KOPT-K1 (cell line): Measurements from ENCODE around the gene DCLK1.

Experiments used
- H3K27ac ChIP-seq: fragments of 200-600 bp; sonication (generic); 2 replicates; pipeline ENCODE4 v1.5.1; 2016; ENCODE audit warnings: antibody characterized with exemption, mild to moderate bottlenecking, low read depth, low read length; ENCODE audit not compliant: poor library complexity, severe bottlenecking
- H3K36me3 ChIP-seq: fragments of 200-600 bp; sonication (generic); 2 replicates; pipeline ENCODE4 v1.5.1; 2017; ENCODE audit warnings: antibody characterized with exemption, mild to moderate bottlenecking, low read length, moderate library complexity; ENCODE audit not compliant: insufficient read depth
- H3K9me3 ChIP-seq: fragments of 200-600 bp; sonication (generic); 2 replicates; pipeline ENCODE4 v1.5.1; 2017; ENCODE audit warnings: antibody characterized with exemption, low read length, mild to moderate bottlenecking; ENCODE audit not compliant: insufficient read depth, poor library complexity, severe bottlenecking

DCLK1 gene

DNA sequence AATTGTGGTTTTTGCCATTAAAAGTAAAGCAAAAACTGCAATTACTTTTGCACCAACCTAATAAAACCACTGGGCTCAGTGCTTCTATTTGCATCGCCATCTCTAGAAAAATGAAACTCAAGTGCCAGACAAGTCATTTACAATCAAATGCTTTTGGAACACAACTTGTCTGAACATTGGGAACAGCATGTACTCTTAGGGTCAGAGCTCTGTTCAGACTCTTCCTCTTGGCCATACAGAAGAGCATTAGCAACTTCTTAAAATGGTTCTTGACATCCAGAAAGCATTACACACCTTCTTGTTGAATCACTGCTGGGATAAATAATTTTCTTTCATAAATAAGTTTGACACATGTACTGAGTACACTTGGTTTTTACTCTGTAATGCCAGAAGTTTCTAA, 272.5 kb downstream of the DCLK1 start:
- Histone ChIP-seq H3K27ac (no peak overlapping the region), H3K36me3 (no peaks in the 10 kb centered on the region)

DNA sequence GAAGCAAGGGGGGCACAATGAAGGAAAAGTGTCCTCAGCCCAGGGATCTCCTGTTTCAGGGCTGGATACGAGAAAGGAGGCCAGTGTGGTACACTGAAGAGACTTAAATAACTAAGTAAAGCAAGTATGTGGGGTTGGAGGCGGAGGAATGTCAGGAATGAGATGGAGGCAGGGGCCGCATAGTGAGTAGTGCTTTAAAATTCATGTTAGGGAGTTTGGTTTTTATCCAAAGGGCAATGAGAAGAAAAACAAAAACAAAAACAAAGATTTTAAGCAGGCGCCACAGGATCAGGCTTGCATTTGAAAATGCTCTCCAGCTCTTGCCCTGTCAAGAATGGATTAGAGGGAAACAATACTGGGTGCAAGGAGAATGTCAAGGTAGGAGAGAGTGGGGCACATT, 273.4 kb downstream of the DCLK1 start:
- H3K9me3 ChIP-seq = no peaks in the 10 kb centered on the region
- H3K36me3 ChIP-seq = no peaks in the 10 kb centered on the region
- H3K27ac ChIP-seq = no peak overlapping the region

More for the DNA sequence above, 272.5 kb downstream of the DCLK1 start:
- H3K9me3 ChIP-seq = no peaks in the 10 kb centered on the region

DNA sequence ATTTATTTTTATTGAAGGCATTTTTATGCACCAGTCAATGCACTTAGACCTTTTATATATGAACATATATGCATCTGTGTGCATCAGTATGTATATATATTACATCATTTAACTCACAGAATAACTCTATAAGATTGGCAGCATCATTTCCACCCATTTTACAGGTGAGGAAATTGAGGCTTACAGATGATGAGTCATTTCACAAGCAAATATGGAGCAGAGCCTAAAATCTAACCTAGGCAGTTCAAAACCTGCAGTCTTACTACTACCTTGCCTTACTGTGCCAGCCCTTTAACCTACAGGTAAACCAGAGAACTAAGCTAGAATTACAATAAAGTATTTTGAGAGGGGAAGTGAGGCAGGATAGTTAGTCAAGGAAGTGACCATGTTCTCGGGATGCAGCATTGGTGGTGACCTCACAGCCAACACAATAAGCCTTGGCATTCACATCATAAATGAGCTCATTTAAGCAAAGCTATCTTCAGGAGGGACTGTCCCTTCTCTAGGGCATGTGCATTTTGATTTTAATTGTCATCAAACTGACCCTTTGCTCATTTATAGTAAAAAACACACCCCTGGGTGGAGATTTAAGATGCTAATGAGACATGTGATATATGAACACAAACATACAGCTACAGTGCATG, 274.3 kb downstream of the DCLK1 start:
- H3K9me3 ChIP-seq = no peaks in the 10 kb centered on the region
- H3K36me3 ChIP-seq = no peaks in the 10 kb centered on the region
- H3K27ac ChIP-seq = no peak overlapping the region

DNA sequence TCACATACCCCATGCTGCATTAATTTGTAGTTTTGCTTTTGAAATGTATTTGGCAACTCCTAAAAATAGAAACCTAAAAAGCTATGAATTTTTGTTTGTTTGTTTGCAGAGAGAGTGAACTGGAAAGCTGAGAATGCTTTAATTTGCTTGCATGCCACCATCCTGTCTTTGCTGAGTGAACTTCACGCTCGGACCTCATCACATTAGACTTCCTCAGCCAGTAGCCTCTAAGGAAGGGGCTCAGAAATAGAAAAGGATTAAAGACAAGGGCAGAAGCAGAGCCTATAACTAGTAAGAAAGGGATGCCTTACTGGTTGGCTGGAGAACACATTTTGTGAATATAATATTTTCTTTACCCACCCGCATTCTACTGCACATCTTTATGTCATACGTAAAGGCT, 275.1 kb downstream of the DCLK1 start:
- Histone ChIP-seq H3K36me3 (no peaks in the 10 kb centered on the region), H3K27ac (no peak overlapping the region), H3K9me3 (no peaks in the 10 kb centered on the region)

DNA sequence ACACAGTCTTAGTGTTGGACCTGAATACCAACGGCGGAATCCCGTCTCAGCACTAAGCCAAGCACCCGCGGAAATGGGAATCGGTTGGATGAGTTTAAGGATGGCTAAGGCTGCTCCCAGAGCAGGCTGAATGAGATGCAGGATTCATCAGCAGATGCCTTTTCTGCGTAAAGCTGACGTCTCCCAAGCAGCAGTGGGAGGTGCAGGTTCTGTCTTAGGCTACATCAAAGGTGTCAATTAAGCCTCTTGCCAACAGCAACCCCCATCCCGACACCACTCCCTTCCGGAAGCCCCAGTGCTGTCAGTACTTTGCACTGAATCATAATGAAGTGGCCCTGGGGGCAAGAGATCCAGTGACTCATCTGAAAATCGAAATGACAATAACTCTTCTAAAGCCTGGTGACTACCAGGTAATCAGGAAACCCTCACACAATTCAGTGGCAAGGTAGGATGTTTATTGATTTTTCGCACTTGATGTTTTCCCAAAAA, 275.6 kb downstream of the DCLK1 start:
- Histone ChIP-seq H3K36me3 (no peaks in the 10 kb centered on the region), H3K9me3 (no peaks in the 10 kb centered on the region), H3K27ac (no peak overlapping the region)

DNA sequence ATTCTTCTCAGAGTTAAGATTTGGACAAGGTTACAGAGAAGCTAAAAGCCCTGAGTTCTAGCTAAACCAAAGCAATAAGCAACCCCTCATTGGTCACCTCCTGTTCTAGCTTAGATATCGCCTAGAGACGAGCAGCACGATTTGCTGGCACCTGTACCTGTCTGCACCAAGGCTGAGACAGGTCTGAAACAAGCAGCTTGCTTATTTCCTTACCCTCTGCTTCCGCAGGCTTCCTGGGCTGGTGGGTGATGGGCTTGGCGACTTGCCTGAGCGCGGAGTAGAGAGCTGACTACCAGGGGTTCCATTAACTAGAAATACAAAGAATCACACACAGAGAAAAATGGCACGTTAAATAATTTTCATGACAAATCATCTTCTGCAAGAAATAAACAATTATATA, 276.9 kb downstream of the DCLK1 start:
- Histone ChIP-seq H3K36me3 (no peaks in the 10 kb centered on the region), H3K9me3 (no peaks in the 10 kb centered on the region), H3K27ac (no peak overlapping the region)

DNA sequence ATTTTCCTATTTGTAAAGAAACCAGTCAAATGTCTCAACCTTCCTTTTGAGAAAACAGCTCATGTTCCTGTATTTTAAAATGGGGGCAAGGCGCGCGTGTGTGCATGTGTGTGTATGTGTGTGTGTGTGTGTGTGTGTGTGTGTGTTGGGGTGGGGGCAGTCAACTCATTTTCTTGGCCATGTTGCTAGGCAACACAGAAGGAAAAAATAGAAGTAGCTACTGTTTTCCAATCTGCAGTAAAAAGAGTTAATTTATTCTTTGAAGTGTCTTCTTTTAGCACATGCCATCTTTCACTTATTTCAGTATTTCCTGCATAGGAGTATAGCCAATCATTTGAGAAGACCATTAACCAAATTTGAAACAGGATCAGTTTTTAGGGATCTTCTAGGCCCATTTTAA, 279.3 kb downstream of the DCLK1 start:
- Histone ChIP-seq H3K27ac (no peak overlapping the region), H3K36me3 (no peaks in the 10 kb centered on the region), H3K9me3 (no peaks in the 10 kb centered on the region)

DNA sequence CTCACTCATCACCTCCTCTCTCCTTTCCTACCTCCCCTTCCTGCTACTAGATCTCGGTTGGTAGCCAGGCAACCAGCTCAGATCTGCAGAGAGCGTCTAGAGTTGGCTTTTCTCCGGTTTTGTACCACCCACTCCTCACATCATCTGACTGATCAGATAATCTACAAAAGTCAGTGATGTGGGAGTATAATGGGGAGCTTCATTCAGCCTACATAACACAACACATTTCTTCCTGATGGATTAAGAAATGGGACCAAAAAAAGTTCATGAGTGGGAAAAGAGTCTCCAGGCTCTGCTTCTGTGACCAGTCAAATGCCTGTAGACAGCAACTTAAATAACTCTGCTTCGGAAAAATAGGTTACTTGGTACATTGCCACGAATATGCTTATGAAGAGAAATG, 279.8 kb downstream of the DCLK1 start:
- H3K27ac ChIP-seq = no peak overlapping the region
- no peaks in the 10 kb centered on the region for H3K36me3 ChIP-seq
- H3K9me3 ChIP-seq = no peaks in the 10 kb centered on the region

DNA sequence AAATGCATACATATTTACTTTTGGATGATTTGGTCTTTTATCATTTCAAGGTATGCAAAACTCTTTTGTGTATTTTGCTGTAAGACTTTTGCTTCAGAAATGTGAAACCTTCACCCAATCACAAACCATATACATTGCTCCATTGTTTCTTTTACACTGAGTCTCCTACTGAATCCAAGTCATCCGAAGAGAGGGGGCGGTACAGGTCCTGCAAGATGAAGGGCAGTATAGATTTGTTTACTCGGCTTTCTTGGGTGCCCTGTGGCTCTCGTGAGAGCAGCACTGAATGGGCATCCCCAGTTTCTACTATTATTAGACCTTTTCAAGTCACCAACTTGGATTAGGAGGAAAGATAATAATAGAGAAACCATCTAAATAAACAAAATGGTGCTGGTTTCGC, 280.6 kb downstream of the DCLK1 start:
- Histone ChIP-seq H3K36me3 (no peaks in the 10 kb centered on the region), H3K9me3 (no peaks in the 10 kb centered on the region), H3K27ac (no peak overlapping the region)

DNA sequence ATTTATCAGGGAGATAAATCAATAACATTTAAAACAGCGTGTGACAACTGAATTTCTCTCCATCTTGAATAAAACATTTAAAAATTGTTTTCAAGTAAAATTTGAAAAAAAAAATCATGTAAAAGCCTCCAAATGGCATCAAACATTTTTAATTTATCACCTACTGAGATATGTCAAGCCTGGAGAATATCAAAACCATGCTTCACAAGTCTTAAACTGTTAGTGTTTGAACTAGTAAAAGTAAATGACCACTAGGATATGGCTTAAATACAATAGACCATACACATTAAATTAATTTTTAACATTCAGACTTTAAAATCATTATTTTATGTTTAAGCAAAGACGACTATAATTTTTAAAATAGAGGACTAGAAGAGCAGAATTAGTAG, 281.9 kb downstream of the DCLK1 start:
- Histone ChIP-seq H3K27ac (no peak overlapping the region), H3K9me3 (no peaks in the 10 kb centered on the region), H3K36me3 (no peaks in the 10 kb centered on the region)

DNA sequence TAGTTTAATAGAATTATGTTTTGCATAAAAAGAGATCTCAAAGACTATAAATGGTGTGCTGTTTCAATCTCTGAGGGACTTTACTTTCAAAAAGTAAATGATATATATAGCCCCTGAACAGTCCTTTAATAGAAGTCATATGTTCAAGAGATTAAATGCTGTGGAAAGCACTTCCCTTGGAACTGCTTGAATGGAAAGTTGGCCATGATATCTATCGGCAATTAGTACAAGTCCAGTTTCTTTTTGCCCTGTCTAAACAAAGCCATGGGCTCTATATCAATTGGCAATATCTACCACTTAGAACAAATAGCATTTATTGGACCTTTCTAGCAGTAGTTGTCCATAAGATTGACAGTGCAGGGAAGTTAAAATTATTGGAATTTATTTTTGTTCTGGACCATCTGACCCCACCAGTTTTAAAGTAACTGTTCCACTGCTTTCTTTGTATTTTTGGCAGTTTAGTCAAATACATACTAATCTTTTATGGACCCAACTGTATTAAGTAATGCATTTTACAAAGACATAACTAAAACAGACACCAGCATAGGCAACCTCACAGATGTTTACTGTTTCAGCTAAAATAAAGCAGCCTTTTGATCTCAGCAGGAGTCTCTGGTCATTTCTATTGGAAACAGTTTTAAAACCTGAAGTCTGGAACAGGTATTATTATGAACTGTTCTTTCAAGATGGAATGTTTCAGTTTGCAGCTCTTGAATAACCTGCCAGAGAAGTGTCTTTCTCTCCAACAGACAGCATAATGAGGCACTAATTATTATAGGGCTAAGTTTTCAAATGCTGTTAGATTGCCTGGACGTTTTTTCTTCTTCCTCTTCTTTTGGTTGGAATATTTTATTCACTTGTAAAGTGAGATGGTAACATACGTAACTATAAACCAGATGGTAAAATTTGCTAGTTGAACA, 282.6 kb downstream of the DCLK1 start:
- Histone ChIP-seq H3K27ac (no peak overlapping the region), H3K36me3 (no peaks in the 10 kb centered on the region), H3K9me3 (no peaks in the 10 kb centered on the region)

DNA sequence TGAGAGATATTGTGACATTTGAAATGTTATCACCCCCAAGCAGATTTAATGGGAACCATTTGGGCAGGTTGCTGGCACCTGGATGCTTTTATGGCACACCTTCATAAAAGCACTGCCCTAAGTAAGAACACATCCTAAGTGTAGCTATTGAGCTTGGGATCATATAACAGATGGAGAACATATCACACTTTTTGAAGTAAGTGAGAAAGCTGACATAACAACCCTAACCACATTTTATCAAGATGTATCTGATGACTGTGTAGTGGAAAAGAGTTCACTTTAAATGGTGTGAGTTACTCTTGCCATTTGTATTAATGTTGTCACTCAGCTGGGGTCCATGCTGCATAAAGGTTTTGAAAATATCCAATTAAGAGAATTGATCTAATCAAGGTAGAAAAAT, 287.9 kb downstream of the DCLK1 start:
- no peaks in the 10 kb centered on the region for H3K9me3 ChIP-seq
- H3K36me3 ChIP-seq = no peaks in the 10 kb centered on the region
- H3K27ac ChIP-seq = no peak overlapping the region

DNA sequence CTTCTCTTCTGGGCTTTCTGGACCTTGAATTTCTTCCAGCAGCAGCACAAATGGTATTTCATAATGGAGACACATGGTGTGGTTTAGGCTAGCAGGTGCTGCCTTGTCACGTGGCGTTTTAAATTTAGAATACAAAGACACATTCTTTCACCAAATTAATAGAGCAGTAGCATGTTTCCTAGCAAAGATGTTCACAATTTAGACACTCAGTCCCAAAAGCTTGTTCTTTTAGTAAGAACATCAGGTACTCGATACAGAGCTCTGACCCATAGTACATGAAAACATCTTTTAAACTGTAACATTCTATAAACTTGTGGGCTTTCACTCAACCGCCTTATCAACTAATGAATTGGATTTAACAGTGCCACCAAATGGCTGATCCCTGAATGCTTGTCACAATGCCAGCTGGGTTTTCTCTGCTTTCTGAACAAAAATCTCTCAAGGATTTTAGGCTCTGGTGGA, 290.1 kb downstream of the DCLK1 start:
- H3K36me3 ChIP-seq = no peaks in the 10 kb centered on the region
- no peaks in the 10 kb centered on the region for H3K9me3 ChIP-seq
- no peak overlapping the region for H3K27ac ChIP-seq

DNA sequence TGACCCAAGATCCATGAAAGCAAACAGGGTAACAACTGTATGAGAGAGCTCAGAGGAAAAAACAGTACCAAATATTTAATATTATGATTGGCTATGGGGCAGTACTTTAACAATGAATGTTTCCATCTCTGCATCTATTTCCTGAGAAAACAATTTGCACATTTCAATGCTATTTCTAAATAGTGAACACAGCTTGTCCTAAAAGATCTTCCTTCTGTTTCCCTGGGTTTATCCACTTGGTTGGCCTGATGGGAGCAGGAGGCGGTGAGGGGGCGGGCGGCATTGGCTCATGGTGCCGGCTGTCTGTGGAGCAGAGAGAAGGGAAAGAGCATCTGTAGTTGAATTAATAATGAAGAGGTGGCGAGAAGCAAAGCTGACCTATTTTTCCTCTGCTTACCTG, 291.4 kb downstream of the DCLK1 start:
- no peaks in the 10 kb centered on the region for H3K9me3 ChIP-seq
- H3K36me3 ChIP-seq = no peaks in the 10 kb centered on the region
- H3K27ac ChIP-seq = no peak overlapping the region

DNA sequence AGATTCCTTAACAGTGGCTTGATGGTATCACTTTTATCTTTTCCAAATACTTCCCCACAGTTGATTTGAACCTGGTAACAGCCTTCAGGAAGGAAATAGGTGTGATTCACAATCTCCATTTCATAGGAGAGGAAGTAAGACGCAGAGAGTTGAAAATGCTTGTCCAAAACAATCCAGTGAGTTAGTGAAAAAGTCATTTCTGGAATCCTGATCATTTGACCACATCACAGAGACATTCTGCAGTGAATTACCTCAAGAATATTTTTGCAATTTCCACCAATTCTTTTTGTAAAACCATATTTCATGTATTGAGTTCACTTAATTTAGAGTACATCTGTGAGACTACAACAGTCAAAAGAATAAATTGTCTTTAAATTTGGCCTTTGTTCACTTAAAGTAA, 292.8 kb downstream of the DCLK1 start:
- no peaks in the 10 kb centered on the region for H3K36me3 ChIP-seq
- H3K27ac ChIP-seq = no peak overlapping the region
- H3K9me3 ChIP-seq = no peaks in the 10 kb centered on the region

DNA sequence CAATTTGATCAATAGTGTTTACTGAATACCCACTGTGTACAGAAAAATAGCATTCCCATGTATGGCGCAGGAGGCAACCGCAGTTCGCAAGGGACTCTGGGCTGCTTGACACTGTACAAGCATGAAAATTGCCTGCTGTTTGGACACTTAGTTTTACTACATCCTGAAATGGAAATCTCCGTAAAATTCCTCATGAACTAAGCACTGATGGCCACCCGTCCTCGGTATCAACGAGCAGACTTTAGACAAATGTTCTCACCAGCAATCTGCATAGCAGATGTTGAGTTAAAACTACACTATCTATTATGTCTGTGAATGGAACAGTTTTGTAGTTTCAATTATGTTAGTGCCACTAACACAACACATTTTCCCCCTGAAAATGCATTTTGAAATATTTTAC, 294.7 kb downstream of the DCLK1 start:
- Histone ChIP-seq H3K36me3 (no peaks in the 10 kb centered on the region), H3K27ac (no peak overlapping the region), H3K9me3 (no peaks in the 10 kb centered on the region)
